OCI-LY7 (cell line): Measurements from ENCODE around the gene ERMAP. TPM values are rescaled to one million over a fixed set of nuclear protein-coding genes. Genes with fewer than 3 reads are reported as not detected.

ENCODE experiments used
- BruUV-seq: library from RNA; stranded (reverse); fragments of 400-500 nt; replicated peaks from 2 replicates; lab custom pipeline; 2021; lab: Mats Ljungman, UMichigan
- CTCF ChIA-PET: fragments of 300-600 bp; sonication (Branson Sonifier 250); formaldehyde crosslinking; loops from one replicate; lab custom pipeline; 2022; ENCODE audit warnings: antibody characterized with exemption; ENCODE audit not compliant: unreplicated experiment; lab: Charles Lee
- POLR2A ChIA-PET: fragments of 300-600 bp; sonication (Branson Sonifier 250); formaldehyde crosslinking; loops from one replicate; lab custom pipeline; 2022; ENCODE audit warnings: antibody characterized with exemption; lab: Charles Lee
- DNase-seq: peaks from one replicate; pipeline ENCODE4 v3.0.0-alpha.2; 2015; ENCODE audit warnings: low spot score
- H2AFZ ChIP-seq: fragments of 200-600 bp; sonication (generic), shearing (Covaris generic); 2 replicates; pipeline ENCODE4 v1.6.1; 2014; ENCODE audit warnings: mild to moderate bottlenecking, antibody characterized with exemption, low read length, moderate library complexity
- H3K27ac ChIP-seq: fragments of 200-600 bp; sonication (generic); 2 replicates; pipeline ENCODE4 v1.5.1; 2014; ENCODE audit warnings: mixed run types, low read depth, mild to moderate bottlenecking, moderate library complexity, low read length, inconsistent platforms; ENCODE audit not compliant: poor library complexity, severe bottlenecking
- H3K36me3 ChIP-seq: fragments of 200-600 bp; sonication (generic); 2 replicates; pipeline ENCODE4 v1.6.1; 2014; ENCODE audit warnings: mild to moderate bottlenecking, antibody characterized with exemption, low read length, moderate library complexity, mixed read lengths; ENCODE audit not compliant: insufficient read depth
- H3K4me1 ChIP-seq: fragments of 200-600 bp; sonication (generic); 2 replicates; pipeline ENCODE4 v1.5.1; 2014; ENCODE audit warnings: mild to moderate bottlenecking, low read length; ENCODE audit not compliant: insufficient read depth, poor library complexity, severe bottlenecking
- H3K4me2 ChIP-seq: fragments of 200-600 bp; sonication (generic); 2 replicates; pipeline ENCODE4 v1.6.1; 2014; ENCODE audit warnings: mild to moderate bottlenecking, low read length
- H3K4me3 ChIP-seq: fragments of 200-600 bp; sonication (generic); 2 replicates; pipeline ENCODE4 v1.5.1; 2014; ENCODE audit warnings: mild to moderate bottlenecking, low read depth, low read length; ENCODE audit not compliant: poor library complexity, severe bottlenecking
- H3K79me2 ChIP-seq: fragments of 200-600 bp; sonication (generic); 2 replicates; pipeline ENCODE4 v1.6.1; 2016; ENCODE audit warnings: low read depth, mild to moderate bottlenecking, low read length, moderate library complexity, mixed read lengths; ENCODE audit not compliant: insufficient read depth
- H3K9me2 ChIP-seq: fragments of 200-600 bp; sonication (generic); 2 replicates; pipeline ENCODE4 v1.6.1; 2016; ENCODE audit warnings: mild to moderate bottlenecking, low read length, mixed read lengths; ENCODE audit not compliant: insufficient read depth
- H3K9me3 ChIP-seq: fragments of 200-600 bp; sonication (generic); 2 replicates; pipeline ENCODE4 v1.6.1; 2014; ENCODE audit warnings: mild to moderate bottlenecking, mixed run types, low read length, mixed read lengths
- H4K20me1 ChIP-seq: fragments of 200-600 bp; sonication (generic); 2 replicates; pipeline ENCODE4 v1.6.1; 2014; ENCODE audit warnings: mild to moderate bottlenecking, antibody characterized with exemption, low read length, moderate library complexity, mixed read lengths; ENCODE audit not compliant: insufficient read depth
- EZH2phosphoT487 ChIP-seq: fragments of 200-600 bp; sonication (generic); IDR thresholded peaks from 2 replicates; pipeline ENCODE4 v1.6.1; 2018; ENCODE audit warnings: low read depth, borderline replicate concordance, mild to moderate bottlenecking, mixed run types, antibody characterized with exemption, low read length, moderate library complexity, mixed read lengths
- intact Hi-C: fragments of 100-400 bp; cut with micrococcal nuclease; formaldehyde crosslinking; loops from one replicate; pipeline ENCODE4 v1.10.0; 2022; ENCODE audit not compliant: unreplicated experiment
- total RNA-seq, 2 experiments: library from RNA; depleted of rRNA in 1 of 2; stranded (reverse); fragments of >200 nt in 1 of 2; shearing (Covaris generic) in 1 of 2; gene quantifications; 2 replicates each; pipeline ENCODE4 v1.2.3, GENCODE V29; 2014 to 2022
- TF ChIP-seq, protein P1 (sequence below): fragments of 200-600 bp; sonication (generic); conservative IDR thresholded peaks from 2 replicates; pipeline ENCODE4 v1.5.1; 2014; ENCODE audit warnings: mild to moderate bottlenecking, antibody characterized with exemption, low read length, moderate library complexity, mixed read lengths

ERMAP gene
- total RNA-seq, 2 experiments from 2014 or later, result 2.7 to 5.1 TPM

DNA sequence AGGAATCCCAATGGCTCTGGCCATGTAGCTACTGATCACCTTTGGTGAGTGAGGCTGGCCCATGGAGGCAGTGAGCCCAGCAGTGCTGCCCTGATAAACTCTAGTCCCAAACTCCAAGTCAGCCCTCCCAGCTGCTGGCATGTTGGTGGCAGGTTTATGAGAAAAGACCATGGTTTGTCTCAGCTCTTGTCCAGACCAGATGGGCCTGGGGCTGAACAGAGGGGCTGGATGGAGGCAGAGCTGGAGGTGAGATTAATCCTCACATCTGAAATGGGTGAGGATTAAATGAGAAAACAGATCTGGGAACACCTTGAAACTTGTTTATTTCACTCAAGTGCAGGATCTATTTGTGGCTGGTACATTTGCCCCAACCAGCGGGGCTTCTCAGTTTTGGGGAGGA is 28.9 kb upstream of the ERMAP start:
- TF ChIP-seq EZH2phosphoT487, result no peak
- TF ChIP-seq, protein P1, sequence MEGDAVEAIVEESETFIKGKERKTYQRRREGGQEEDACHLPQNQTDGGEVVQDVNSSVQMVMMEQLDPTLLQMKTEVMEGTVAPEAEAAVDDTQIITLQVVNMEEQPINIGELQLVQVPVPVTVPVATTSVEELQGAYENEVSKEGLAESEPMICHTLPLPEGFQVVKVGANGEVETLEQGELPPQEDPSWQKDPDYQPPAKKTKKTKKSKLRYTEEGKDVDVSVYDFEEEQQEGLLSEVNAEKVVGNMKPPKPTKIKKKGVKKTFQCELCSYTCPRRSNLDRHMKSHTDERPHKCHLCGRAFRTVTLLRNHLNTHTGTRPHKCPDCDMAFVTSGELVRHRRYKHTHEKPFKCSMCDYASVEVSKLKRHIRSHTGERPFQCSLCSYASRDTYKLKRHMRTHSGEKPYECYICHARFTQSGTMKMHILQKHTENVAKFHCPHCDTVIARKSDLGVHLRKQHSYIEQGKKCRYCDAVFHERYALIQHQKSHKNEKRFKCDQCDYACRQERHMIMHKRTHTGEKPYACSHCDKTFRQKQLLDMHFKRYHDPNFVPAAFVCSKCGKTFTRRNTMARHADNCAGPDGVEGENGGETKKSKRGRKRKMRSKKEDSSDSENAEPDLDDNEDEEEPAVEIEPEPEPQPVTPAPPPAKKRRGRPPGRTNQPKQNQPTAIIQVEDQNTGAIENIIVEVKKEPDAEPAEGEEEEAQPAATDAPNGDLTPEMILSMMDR, result no peak
- ChIA-PET CTCF (no interaction called here), POLR2A (no interaction called here)
- no peaks in the 10 kb centered on the region for H3K9me3 ChIP-seq
- H3K4me3 ChIP-seq, result no peak overlapping the region
- no peaks in the 10 kb centered on the region; the same call in 1 of the 2 replicates for H4K20me1 ChIP-seq
- no peak overlapping the region for H3K27ac ChIP-seq
- H3K9me2 ChIP-seq, result no peaks in the 10 kb centered on the region
- peaks cover 10% of the 10 kb centered on the region; the same call in 1 of the 2 replicates for H3K36me3 ChIP-seq
- no peak overlapping the region for H2AFZ ChIP-seq
- H3K4me1 ChIP-seq, result no peaks in the 10 kb centered on the region
- BruUV-seq, result no TSS peak
- intact Hi-C loops, result no loop called here
- no peak for DNase-seq
- H3K4me2 ChIP-seq, result no peak overlapping the region
- no peaks in the 10 kb centered on the region for H3K79me2 ChIP-seq

DNA sequence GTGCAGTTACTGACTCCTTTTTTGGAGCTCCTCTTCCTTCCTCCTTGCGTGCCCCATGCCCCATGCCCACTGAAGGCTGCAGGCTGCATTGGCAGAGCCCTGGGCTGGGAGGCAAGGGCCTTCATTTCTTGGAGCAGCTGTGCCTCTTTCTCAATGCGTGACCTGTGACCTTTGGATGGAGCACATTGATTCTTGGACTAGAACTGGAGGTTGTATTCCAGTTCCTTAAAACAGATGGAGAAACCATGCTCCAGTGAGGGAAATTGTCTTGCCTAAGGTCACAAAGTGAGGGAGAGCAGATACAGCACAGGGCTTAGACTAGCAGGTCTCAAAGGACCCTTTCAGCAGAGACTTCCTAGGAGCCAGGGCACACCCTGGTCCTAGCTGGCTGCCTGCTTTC is 23.1 kb upstream of the ERMAP start:
- DNase-seq, result no peak
- no peaks in the 10 kb centered on the region for H3K4me1 ChIP-seq
- no peaks in the 10 kb centered on the region for H4K20me1 ChIP-seq
- H3K79me2 ChIP-seq, result no peaks in the 10 kb centered on the region
- H3K36me3 ChIP-seq, result no peaks in the 10 kb centered on the region
- ChIA-PET POLR2A (no interaction called here), CTCF (no interaction called here)
- H3K9me2 ChIP-seq, result no peaks in the 10 kb centered on the region
- intact Hi-C loops, result no loop called here
- TF ChIP-seq, protein P1, result no peak
- TF ChIP-seq EZH2phosphoT487, result no peak
- BruUV-seq, result no TSS peak
- no peak overlapping the region for H3K4me3 ChIP-seq
- no peak overlapping the region for H2AFZ ChIP-seq
- no peak overlapping the region for H3K27ac ChIP-seq
- no peaks in the 10 kb centered on the region for H3K9me3 ChIP-seq
- H3K4me2 ChIP-seq, result no peak overlapping the region

DNA sequence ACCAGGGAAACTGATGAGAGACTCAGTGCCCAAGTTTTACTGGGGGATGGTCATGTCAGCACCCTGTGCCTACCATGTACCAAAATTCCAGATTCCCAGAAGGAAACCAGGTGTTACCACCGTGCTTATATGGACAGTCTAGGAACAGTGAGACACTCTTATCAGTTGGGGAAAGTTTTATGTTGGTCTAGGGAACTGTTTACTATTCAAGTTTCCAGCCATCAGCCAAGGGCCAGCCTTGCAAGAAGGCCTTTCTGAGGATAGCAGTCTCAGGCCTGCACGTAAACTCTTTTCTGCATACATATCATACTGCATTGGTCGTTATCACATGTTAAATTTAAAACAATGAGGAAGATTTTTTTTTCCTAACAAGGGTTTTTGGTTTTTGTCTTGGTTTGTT is 19.5 kb upstream of the ERMAP start:
- H4K20me1 ChIP-seq, result no peaks in the 10 kb centered on the region
- H3K4me3 ChIP-seq, result no peak overlapping the region
- no peaks in the 10 kb centered on the region for H3K4me1 ChIP-seq
- H2AFZ ChIP-seq, result no peak overlapping the region
- ChIA-PET CTCF (interaction anchor here (0.5 kb wide), 1 partner anchor 49 kb away, joined by 3 read pairs; the partner anchor contains the start of gene ZNF691), POLR2A (interaction anchor here (0.6 kb wide), 1 partner anchor 15 kb away, joined by 3 read pairs; no protein-coding TSS in a partner anchor)
- H3K27ac ChIP-seq, result no peak overlapping the region
- no TSS peak for BruUV-seq
- no peak for DNase-seq
- H3K79me2 ChIP-seq, result no peaks in the 10 kb centered on the region
- no peaks in the 10 kb centered on the region for H3K9me2 ChIP-seq
- no peaks in the 10 kb centered on the region for H3K36me3 ChIP-seq
- intact Hi-C loops, result no loop called here
- TF ChIP-seq, protein P1, result no peak
- TF ChIP-seq EZH2phosphoT487, result no peak
- H3K9me3 ChIP-seq, result no peaks in the 10 kb centered on the region
- no peak overlapping the region for H3K4me2 ChIP-seq
